Testis (tissue), 2 donors: ENCODE data around the gene TAF8.

Experiments used
- CTCF ChIP-seq, 3 experiments: fragments of 450-650 bp in 2 of 3; fragments of 200-600 bp in 1 of 3; sonication (generic) in 1 of 3; IDR thresholded peaks; one replicate each; pipeline ENCODE4 v1.5.1; 2016 to 2019; ENCODE audit warnings: antibody characterized with exemption in 3 of 3, mild to moderate bottlenecking in 2 of 3, moderate library complexity in 1 of 3
- POLR2A ChIP-seq: fragments of 450-650 bp; IDR thresholded peaks from one replicate; pipeline ENCODE4 v1.6.1; 2017; ENCODE audit warnings: antibody characterized with exemption, mild to moderate bottlenecking, moderate library complexity

DNA sequence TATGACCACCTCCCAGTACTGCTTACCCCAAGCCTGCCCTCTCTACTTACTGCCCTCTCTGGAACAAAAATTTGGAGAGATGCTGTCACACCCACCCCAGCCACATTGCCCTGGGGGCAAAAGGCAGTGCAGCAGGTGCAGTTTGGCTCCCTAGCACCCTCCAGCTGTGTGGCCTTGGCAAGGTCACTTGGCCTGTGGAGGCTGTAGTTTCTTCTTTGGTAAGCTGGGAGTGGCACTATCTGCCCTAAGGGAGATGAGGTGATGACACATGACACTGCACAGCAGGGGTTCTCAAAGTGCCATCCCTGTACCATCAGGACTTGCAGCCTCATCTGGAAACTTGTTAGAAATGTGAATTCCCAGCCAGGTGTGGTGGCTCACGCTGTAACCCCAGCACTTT lies 44.8 kb downstream of the TAF8 start:
- no peak for TF ChIP-seq CTCF (IDR thresholded peaks at IDR 0.05)
- TF ChIP-seq POLR2A = no peak
